DND-41 (cell line): ENCODE results near the gene KLK6.

Experiments
- ATAC-seq: fragments of 200-7000 bp; cut with Tn5 transposase; 3 replicates; pipeline ENCODE4 v1.9.1; 2021; ENCODE audit warnings: low read depth; ENCODE audit not compliant: insufficient read depth
- DNase-seq: peaks from one replicate; pipeline ENCODE4 v3.0.0-alpha.2; 2020
- H2AFZ ChIP-seq: 2 replicates; pipeline ENCODE4 v1.6.0; 2012; ENCODE audit warnings: low read depth, low read length
- H3K27ac ChIP-seq: 2 replicates; pipeline ENCODE4 v1.5.1; 2012; ENCODE audit warnings: low read length, inconsistent platforms
- H3K27me3 ChIP-seq: fragments of 200-600 bp; sonication (generic); 2 replicates; pipeline ENCODE4 v1.6.0; 2012; ENCODE audit warnings: low read length, mild to moderate bottlenecking, inconsistent platforms; ENCODE audit not compliant: insufficient read depth, poor library complexity
- H3K36me3 ChIP-seq: 2 replicates; pipeline ENCODE4 v1.5.1; 2012; ENCODE audit warnings: low read length, inconsistent platforms; ENCODE audit not compliant: insufficient read depth
- H3K4me1 ChIP-seq: 2 replicates; pipeline ENCODE4 v1.5.1; 2012; ENCODE audit warnings: mild to moderate bottlenecking, low read length; ENCODE audit not compliant: insufficient read depth
- H3K4me2 ChIP-seq: 2 replicates; pipeline ENCODE4 v1.6.0; 2012; ENCODE audit warnings: mild to moderate bottlenecking, moderate library complexity, low read length, inconsistent platforms; ENCODE audit not compliant: insufficient read depth
- H3K4me3 ChIP-seq, 2 experiments: fragments of 200-600 bp in 1 of 2; shearing (Covaris generic) in 1 of 2; 2 replicates each; pipeline ENCODE4 v1.5.1; 2012 to 2016; ENCODE audit warnings: inconsistent platforms in 2 of 2, low read length in 2 of 2, mild to moderate bottlenecking in 2 of 2, low read depth in 1 of 2, moderate library complexity in 1 of 2
- H3K79me2 ChIP-seq: 2 replicates; pipeline ENCODE4 v1.6.0; 2012; ENCODE audit warnings: low read length, inconsistent platforms; ENCODE audit not compliant: insufficient read depth
- H3K9ac ChIP-seq: 2 replicates; pipeline ENCODE4 v1.6.0; 2012; ENCODE audit warnings: low read depth, mild to moderate bottlenecking, inconsistent platforms, low read length, moderate library complexity
- H3K9me3 ChIP-seq: 2 replicates; pipeline ENCODE4 v1.5.1; 2012; ENCODE audit warnings: low read length, moderate library complexity, mild to moderate bottlenecking, inconsistent platforms; ENCODE audit not compliant: insufficient read depth, severe bottlenecking
- H4K20me1 ChIP-seq: 2 replicates; pipeline ENCODE4 v1.6.0; 2012; ENCODE audit warnings: low read length; ENCODE audit not compliant: insufficient read depth
- CTCF ChIP-seq: IDR thresholded peaks from 2 replicates; pipeline ENCODE4 v1.5.1; 2012; ENCODE audit warnings: borderline replicate concordance, low read length, moderate library complexity, mild to moderate bottlenecking; ENCODE audit not compliant: poor library complexity, severe bottlenecking; ENCODE audit errors: extremely low read depth
- EZH2 ChIP-seq: IDR thresholded peaks from 3 replicates; pipeline ENCODE4 v1.6.1; 2012; ENCODE audit warnings: borderline replicate concordance, low read depth, mild to moderate bottlenecking, moderate library complexity, low read length, inconsistent platforms; ENCODE audit not compliant: severe bottlenecking

Gene KLK6

GRCh38 chr19:51015691-51016267 is 46.4 kb upstream of the KLK6 start:
- TF ChIP-seq EZH2 (no peak), CTCF (no peak)
- no peak overlapping the region for H3K4me2 ChIP-seq
- no peaks in the 10 kb centered on the region for H3K4me1 ChIP-seq
- H3K36me3 ChIP-seq = no peaks in the 10 kb centered on the region
- ATAC-seq (no peak), DNase-seq (no peak)
- no peaks in the 10 kb centered on the region for H3K9me3 ChIP-seq
- no peak overlapping the region for H3K4me3 ChIP-seq
- H3K27me3 ChIP-seq = no peaks in the 10 kb centered on the region
- H2AFZ ChIP-seq = no peak overlapping the region
- H3K9ac ChIP-seq = no peak overlapping the region
- H3K79me2 ChIP-seq = no peaks in the 10 kb centered on the region
- H3K27ac ChIP-seq = no peak overlapping the region
- H4K20me1 ChIP-seq = no peaks in the 10 kb centered on the region

GRCh38 chr19:51014242-51014641 is 44.9 kb upstream of the KLK6 start:
- H3K4me2 ChIP-seq = no peak overlapping the region
- H3K4me3 ChIP-seq = no peak overlapping the region
- no peaks in the 10 kb centered on the region for H3K9me3 ChIP-seq
- no peaks in the 10 kb centered on the region for H3K27me3 ChIP-seq
- no peaks in the 10 kb centered on the region for H3K79me2 ChIP-seq
- H3K36me3 ChIP-seq = no peaks in the 10 kb centered on the region
- no peak for ATAC-seq
- no peaks in the 10 kb centered on the region for H3K4me1 ChIP-seq
- TF ChIP-seq CTCF (no peak), EZH2 (no peak)
- H2AFZ ChIP-seq = no peak overlapping the region
- H3K9ac ChIP-seq = no peak overlapping the region
- H3K27ac ChIP-seq = no peak overlapping the region
- DNase-seq = no peak
- no peaks in the 10 kb centered on the region for H4K20me1 ChIP-seq

- Histone ChIP-seq H3K4me2 (no peak overlapping the region), H3K36me3 (no peaks in the 10 kb centered on the region), H3K4me3 (no peak overlapping the region), H3K9me3 (no peaks in the 10 kb centered on the region), H3K27ac (no peak overlapping the region), H3K9ac (no peak overlapping the region), H3K4me1 (no peaks in the 10 kb centered on the region), H3K79me2 (no peaks in the 10 kb centered on the region), H3K27me3 (no peaks in the 10 kb centered on the region), H2AFZ (no peak overlapping the region), H4K20me1 (no peaks in the 10 kb centered on the region)
- DNase-seq = no peak
- TF ChIP-seq CTCF = no peak
- no peak for TF ChIP-seq EZH2
- ATAC-seq = no peak
Observed at GRCh38 chr19:51012661-51013190, 43.3 kb upstream of the KLK6 start.
